Measurements from ENCODE around the gene GPX6.
"Not testable (repeated sequence)": the region's sequence is repeated elsewhere in the genome, so short reads cannot be mapped to it uniquely, and the experiment has no call there.

The GPX6 gene

GRCh38 chr6:28515676-28516075 is at the start of gene GPX6:
GPX6 (minus strand) TSS chr6:28515793; CDS start chr6:28515743, 50 bp downstream.
- DNase-seq = no peak

GRCh38 chr6:28563430-28564095 is 48.0 kb upstream of the GPX6 start:
- no peak for DNase-seq

GRCh38 chr6:28558629-28559028 is 43.0 kb upstream of the GPX6 start:
- no peak for DNase-seq

- DNase-seq = no peak
Observed at GRCh38 chr6:28555136-28555535, 39.5 kb upstream of the GPX6 start.

- DNase-seq = no peak
Observed at GRCh38 chr6:28553986-28554881, 38.6 kb upstream of the GPX6 start.

- no peak for DNase-seq
Observed at GRCh38 chr6:28553384-28553985, 37.9 kb upstream of the GPX6 start.

GRCh38 chr6:28551891-28552666 is 36.5 kb upstream of the GPX6 start:
- DNase-seq = no peak

- DNase-seq = not testable (repeated sequence)
Observed at GRCh38 chr6:28547003-28547402, 31.4 kb upstream of the GPX6 start.

GRCh38 chr6:28545955-28546354 is 30.4 kb upstream of the GPX6 start:
- no peak for DNase-seq

GRCh38 chr6:28543651-28544610 is 28.3 kb upstream of the GPX6 start:
- DNase-seq = peak; percentile 3

GRCh38 chr6:28542440-28543296 is 27.1 kb upstream of the GPX6 start:
- DNase-seq = peak; percentile 36

- DNase-seq = no peak
Observed at GRCh38 chr6:28541996-28542395, 26.4 kb upstream of the GPX6 start.

GRCh38 chr6:28537509-28538140 is 22.0 kb upstream of the GPX6 start:
- DNase-seq = peak; percentile 18

GRCh38 chr6:28537065-28537464 is 21.5 kb upstream of the GPX6 start:
- no peak for DNase-seq

GRCh38 chr6:28534875-28535274 is 19.3 kb upstream of the GPX6 start:
- DNase-seq = no peak

GRCh38 chr6:28534306-28534705 is 18.7 kb upstream of the GPX6 start:
- DNase-seq = no peak

GRCh38 chr6:28531479-28532128 is 16.0 kb upstream of the GPX6 start:
- no peak for DNase-seq

GRCh38 chr6:28530777-28531176 is 15.2 kb upstream of the GPX6 start:
- no peak for DNase-seq

GRCh38 chr6:28525496-28526039 is 10.0 kb upstream of the GPX6 start, which contains the start of gene GPX5:
GPX5 (plus strand) TSS chr6:28525881; CDS start chr6:28526014, 133 bp downstream.
- DNase-seq = no peak

Data from CD4-positive, alpha-beta T cell treated with Interferon gamma for 1 hour (primary cell).